DOHH2 (cell line): ENCODE measurements around the gene NRROS.

ENCODE experiments used
- H3F3A ChIP-seq: fragments of 200-600 bp; sonication (generic), shearing (Covaris generic); 2 replicates; pipeline ENCODE4 v1.6.0; 2016; ENCODE audit warnings: antibody characterized with exemption, mild to moderate bottlenecking; ENCODE audit not compliant: control insufficient read depth, insufficient read depth
- H3K27ac ChIP-seq: fragments of 200-600 bp; sonication (generic); 2 replicates; pipeline ENCODE4 v1.5.1; 2014; ENCODE audit warnings: low read depth, mild to moderate bottlenecking, low read length, moderate library complexity
- H3K27me3 ChIP-seq: fragments of 200-600 bp; sonication (generic); 2 replicates; pipeline ENCODE4 v1.6.1; 2014; ENCODE audit warnings: mild to moderate bottlenecking, low read length, mixed read lengths; ENCODE audit not compliant: control insufficient read depth
- H3K36me3 ChIP-seq: fragments of 200-600 bp; sonication (generic); 2 replicates; pipeline ENCODE4 v1.6.1; 2014; ENCODE audit warnings: mild to moderate bottlenecking, low read length, moderate library complexity, mixed read lengths; ENCODE audit not compliant: control insufficient read depth
- H3K4me1 ChIP-seq: fragments of 200-600 bp; sonication (generic); 2 replicates; pipeline ENCODE4 v1.6.1; 2014; ENCODE audit warnings: mild to moderate bottlenecking, low read length, mixed read lengths; ENCODE audit not compliant: control insufficient read depth
- H3K4me2 ChIP-seq: fragments of 200-600 bp; sonication (generic); 2 replicates; pipeline ENCODE4 v1.6.0; 2014; ENCODE audit warnings: mild to moderate bottlenecking, low read length, moderate library complexity
- H3K4me3 ChIP-seq: fragments of 200-600 bp; sonication (generic); 2 replicates; pipeline ENCODE4 v1.5.1; 2014; ENCODE audit warnings: mild to moderate bottlenecking, low read length, mixed read lengths
- H3K79me2 ChIP-seq: fragments of 200-600 bp; sonication (generic); 2 replicates; pipeline ENCODE4 v1.6.1; 2014; ENCODE audit warnings: mild to moderate bottlenecking, low read length, mixed read lengths; ENCODE audit not compliant: control insufficient read depth
- H3K9me2 ChIP-seq: fragments of 200-600 bp; sonication (generic); replicated peaks from 2 replicates; pipeline ENCODE4 v1.6.1; 2014; ENCODE audit warnings: mild to moderate bottlenecking, low read length, mixed read lengths; ENCODE audit not compliant: control insufficient read depth
- H3K9me3 ChIP-seq: fragments of 200-600 bp; sonication (generic); 2 replicates; pipeline ENCODE4 v1.6.1; 2014; ENCODE audit warnings: antibody characterized with exemption, low read length, mixed read lengths; ENCODE audit not compliant: control insufficient read depth, insufficient read depth
- H4K20me1 ChIP-seq: fragments of 200-600 bp; sonication (generic); 2 replicates; pipeline ENCODE4 v1.6.0; 2014; ENCODE audit warnings: low read depth, mild to moderate bottlenecking, antibody characterized with exemption, low read length, moderate library complexity; ENCODE audit not compliant: control insufficient read depth, insufficient read depth
- EZH2phosphoT487 ChIP-seq: fragments of 200-600 bp; sonication (generic); IDR thresholded peaks from 2 replicates; pipeline ENCODE4 v1.6.1; 2017; ENCODE audit warnings: borderline replicate concordance, mild to moderate bottlenecking, antibody characterized with exemption, low read length, moderate library complexity, mixed read lengths
- TF ChIP-seq, protein P1 (sequence below): fragments of 200-600 bp; sonication (generic); IDR thresholded peaks from one replicate; pipeline ENCODE4 v1.5.1; 2014; ENCODE audit warnings: antibody characterized with exemption, mild to moderate bottlenecking, low read depth, low read length; ENCODE audit not compliant: poor library complexity, severe bottlenecking

Gene NRROS

DNA sequence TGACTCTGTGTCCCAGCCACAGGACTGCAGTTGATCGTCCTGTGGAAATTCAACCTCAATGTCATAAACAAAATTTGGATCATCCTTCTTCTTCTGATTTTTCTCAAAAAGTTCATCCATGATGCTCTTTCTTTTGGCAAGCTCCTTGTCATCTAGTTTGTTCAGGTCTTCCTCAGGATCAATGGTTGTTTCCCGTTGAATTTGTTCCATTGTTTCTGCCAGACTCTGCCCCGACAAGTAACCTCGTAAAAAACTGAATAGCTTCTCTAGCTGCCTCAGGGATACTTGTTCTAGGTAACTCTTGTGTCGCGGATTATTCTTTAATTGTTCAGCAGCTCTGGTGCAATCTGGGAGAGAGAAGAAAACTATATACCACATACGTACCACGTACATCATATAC lies 68.1 kb downstream of the NRROS start:
- H3K4me3 ChIP-seq, result no peak overlapping the region
- H3K27ac ChIP-seq, result no peak overlapping the region
- H3K79me2 ChIP-seq, result peaks cover 1% of the 10 kb centered on the region
- no peaks in the 10 kb centered on the region for H4K20me1 ChIP-seq
- TF ChIP-seq, protein P1, sequence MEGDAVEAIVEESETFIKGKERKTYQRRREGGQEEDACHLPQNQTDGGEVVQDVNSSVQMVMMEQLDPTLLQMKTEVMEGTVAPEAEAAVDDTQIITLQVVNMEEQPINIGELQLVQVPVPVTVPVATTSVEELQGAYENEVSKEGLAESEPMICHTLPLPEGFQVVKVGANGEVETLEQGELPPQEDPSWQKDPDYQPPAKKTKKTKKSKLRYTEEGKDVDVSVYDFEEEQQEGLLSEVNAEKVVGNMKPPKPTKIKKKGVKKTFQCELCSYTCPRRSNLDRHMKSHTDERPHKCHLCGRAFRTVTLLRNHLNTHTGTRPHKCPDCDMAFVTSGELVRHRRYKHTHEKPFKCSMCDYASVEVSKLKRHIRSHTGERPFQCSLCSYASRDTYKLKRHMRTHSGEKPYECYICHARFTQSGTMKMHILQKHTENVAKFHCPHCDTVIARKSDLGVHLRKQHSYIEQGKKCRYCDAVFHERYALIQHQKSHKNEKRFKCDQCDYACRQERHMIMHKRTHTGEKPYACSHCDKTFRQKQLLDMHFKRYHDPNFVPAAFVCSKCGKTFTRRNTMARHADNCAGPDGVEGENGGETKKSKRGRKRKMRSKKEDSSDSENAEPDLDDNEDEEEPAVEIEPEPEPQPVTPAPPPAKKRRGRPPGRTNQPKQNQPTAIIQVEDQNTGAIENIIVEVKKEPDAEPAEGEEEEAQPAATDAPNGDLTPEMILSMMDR, result no peak
- no peak for TF ChIP-seq EZH2phosphoT487
- H3K9me2 ChIP-seq, result no peaks in the 10 kb centered on the region
- no peaks in the 10 kb centered on the region for H3K27me3 ChIP-seq
- no peaks in the 10 kb centered on the region for H3K9me3 ChIP-seq
- H3K4me2 ChIP-seq, result no peak overlapping the region
- H3F3A ChIP-seq, result peaks cover 6% of the 10 kb centered on the region; the same call in 1 of the 2 replicates
- peaks cover 7% of the 10 kb centered on the region for H3K4me1 ChIP-seq
- H3K36me3 ChIP-seq, result no peaks in the 10 kb centered on the region

DNA sequence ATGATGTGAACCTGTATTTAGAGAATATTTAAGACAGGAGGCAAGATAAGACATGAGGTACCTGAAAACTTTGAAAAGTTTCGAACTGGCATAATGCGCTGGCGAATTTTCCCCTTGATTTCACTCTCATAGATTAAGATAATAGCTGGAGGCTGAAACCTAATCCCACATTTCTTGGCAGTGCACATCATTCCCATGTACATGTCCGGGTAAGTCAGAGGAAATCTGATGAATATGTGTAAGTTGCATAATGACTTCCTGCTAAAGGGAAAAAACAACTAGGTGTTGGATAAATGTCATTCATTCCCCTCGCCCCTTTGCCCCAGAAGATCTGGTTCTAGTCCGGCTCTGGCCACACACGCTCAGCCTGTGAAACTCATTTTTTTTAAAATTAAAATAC lies 69.0 kb downstream of the NRROS start:
- H3K27me3 ChIP-seq, result no peaks in the 10 kb centered on the region
- no peak for TF ChIP-seq EZH2phosphoT487
- H3K9me3 ChIP-seq, result no peaks in the 10 kb centered on the region
- H3K79me2 ChIP-seq, result peaks cover 10% of the 10 kb centered on the region
- no peaks in the 10 kb centered on the region for H3K9me2 ChIP-seq
- no peaks in the 10 kb centered on the region for H3K36me3 ChIP-seq
- H3K4me1 ChIP-seq, result peaks cover 13% of the 10 kb centered on the region
- no peak overlapping the region for H3K4me2 ChIP-seq
- H3K27ac ChIP-seq, result no peak overlapping the region
- H3F3A ChIP-seq, result peaks cover 6% of the 10 kb centered on the region; the same call in 1 of the 2 replicates
- no peak overlapping the region for H3K4me3 ChIP-seq
- no peaks in the 10 kb centered on the region for H4K20me1 ChIP-seq
